GM12878 (cell line): ENCODE data around the gene COL4A1. TPM values are rescaled to one million over a fixed set of nuclear protein-coding genes. Genes with fewer than 3 reads are reported as not detected.

Experiments
- ATAC-seq: fragments of 200-7000 bp; cut with Tn5 transposase; 3 replicates; pipeline ENCODE4 v1.9.1; 2020; ENCODE audit warnings: mild to moderate bottlenecking, moderate library complexity
- BruUV-seq: library from RNA; stranded (reverse); fragments of 400-500 nt; replicated peaks from 2 replicates; lab custom pipeline; 2021; lab: Mats Ljungman, UMichigan
- CTCF ChIA-PET: fragments of 300-600 bp; sonication (Branson Sonifier 250); formaldehyde crosslinking; extraction: SDS; loops from one replicate; lab custom pipeline; 2021; ENCODE audit warnings: inconsistent platforms; lab: Yijun Ruan, JAX
- POLR2A ChIA-PET: fragments of 350-600 bp; formaldehyde crosslinking; extraction: SDS; loops from one replicate; lab custom pipeline; 2021; ENCODE audit warnings: inconsistent platforms; lab: Charles Lee
- RAD21 ChIA-PET: fragments of 300-600 bp; sonication (Branson Sonifier 250); formaldehyde crosslinking; loops from one replicate; lab custom pipeline; 2023; ENCODE audit warnings: antibody characterized with exemption; ENCODE audit not compliant: unreplicated experiment; lab: Charles Lee
- SMC1A ChIA-PET: fragments of 300-600 bp; sonication (Branson Sonifier 250); formaldehyde crosslinking; loops from one replicate; lab custom pipeline; 2023; ENCODE audit not compliant: unreplicated experiment, uncharacterized antibody; lab: Charles Lee
- DNase-seq: peaks from one replicate; pipeline ENCODE4 v3.0.0-alpha.2; 2011; ENCODE audit warnings: low read depth, low spot score
- FAIRE-seq: peaks from 3 replicates; lab custom pipeline; 2011; peaks lifted over from hg19 to GRCh38; lab: Jason Lieb, UNC
- H2AFZ ChIP-seq: 2 replicates; pipeline ENCODE4 v1.6.0; 2011; ENCODE audit warnings: low read depth, low read length, control low read depth; ENCODE audit not compliant: control insufficient read depth
- H3K27ac ChIP-seq: 2 replicates; pipeline ENCODE4 v1.5.1; 2011; ENCODE audit warnings: control low read depth; ENCODE audit not compliant: control insufficient read depth, insufficient read depth
- H3K27me3 ChIP-seq, 2 experiments: replicated peaks in 1 of 2; 2 replicates each; pipeline versions ENCODE4 v1.6.0 to v1.6.1; 2011; ENCODE audit warnings: low read length in 1 of 2; ENCODE audit not compliant: control insufficient read depth in 2 of 2, insufficient read depth in 2 of 2
- H3K36me3 ChIP-seq, 2 experiments: 2 replicates each; pipeline ENCODE4 v1.5.1; 2011; ENCODE audit warnings: low read length in 1 of 2; ENCODE audit not compliant: control insufficient read depth in 2 of 2, insufficient read depth in 2 of 2
- H3K4me1 ChIP-seq: 2 replicates; pipeline ENCODE4 v1.6.1; 2011; ENCODE audit warnings: mild to moderate bottlenecking, low read length, moderate library complexity, mixed read lengths; ENCODE audit not compliant: control insufficient read depth, insufficient read depth
- H3K4me2 ChIP-seq: 2 replicates; pipeline ENCODE4 v1.6.0; 2011; ENCODE audit warnings: control low read depth; ENCODE audit not compliant: control insufficient read depth, insufficient read depth
- H3K4me3 ChIP-seq: fragments of 200-600 bp; sonication (generic); 2 replicates; pipeline ENCODE4 v1.5.1; 2016
- H3K79me2 ChIP-seq: 2 replicates; pipeline ENCODE4 v1.6.0; 2011; ENCODE audit warnings: low read length; ENCODE audit not compliant: control insufficient read depth, insufficient read depth
- H3K9ac ChIP-seq: 2 replicates; pipeline ENCODE4 v1.8.0; 2011; ENCODE audit warnings: low read length, control low read depth, mixed read lengths; ENCODE audit not compliant: control insufficient read depth, insufficient read depth
- H3K9me3 ChIP-seq: replicated peaks from 3 replicates; pipeline ENCODE4 v1.5.1; 2011; ENCODE audit warnings: mild to moderate bottlenecking, low read length; ENCODE audit not compliant: control insufficient read depth, insufficient read depth
- H4K20me1 ChIP-seq: 2 replicates; pipeline ENCODE4 v1.6.0; 2011; ENCODE audit not compliant: control insufficient read depth, insufficient read depth
- ATF3 ChIP-seq: IDR thresholded peaks from 2 replicates; pipeline ENCODE4 v1.6.1; 2011; ENCODE audit warnings: low read depth, mild to moderate bottlenecking, low read length, moderate library complexity, borderline replicate concordance; ENCODE audit errors: extremely low read depth
- ATF7 ChIP-seq: fragments of 450-650 bp; IDR thresholded peaks from 2 replicates; pipeline ENCODE4 v1.6.1; 2016; ENCODE audit warnings: low read depth, mild to moderate bottlenecking
- KLF5 ChIP-seq: fragments of 450-650 bp; IDR thresholded peaks from 2 replicates; pipeline ENCODE4 v1.6.1; 2014; ENCODE audit warnings: mild to moderate bottlenecking; ENCODE audit not compliant: partially characterized antibody
- SIX5 ChIP-seq: IDR thresholded peaks from 2 replicates; pipeline ENCODE4 v1.6.1; 2011; ENCODE audit warnings: mild to moderate bottlenecking, low read depth, low read length, moderate library complexity; ENCODE audit not compliant: severe bottlenecking
- SUZ12 ChIP-seq: fragments of 200-600 bp; sonication (generic); IDR thresholded peaks from one replicate; pipeline ENCODE4 v1.6.1; 2018; ENCODE audit warnings: antibody characterized with exemption, mild to moderate bottlenecking; ENCODE audit not compliant: unreplicated experiment
- TAF1 ChIP-seq: IDR thresholded peaks from 2 replicates; pipeline ENCODE4 v1.6.1; 2011; ENCODE audit warnings: mild to moderate bottlenecking, low read depth, low read length, borderline replicate concordance
- ZBED1 ChIP-seq: IDR thresholded peaks from 2 replicates; pipeline ENCODE4 v1.6.1; 2016; ENCODE audit warnings: borderline replicate concordance
- WGBS: methylation state at CpG from one replicate; pipeline ENCODE4 v1.1.6; 2016; ENCODE audit warnings: low lambda C conversion rate; ENCODE audit not compliant: insufficient replicate concordance, insufficient coverage; ENCODE audit errors: missing lambda C conversion rate; 5-methylcytosine and 5-hydroxymethylcytosine counted together
- in situ Hi-C: fragments of 300-500 bp; cut with MboI; formaldehyde crosslinking; loops from 9 replicates; pipeline ENCODE4 v1.14.3; 2018; ENCODE audit warnings: mixed read lengths
- intact Hi-C: fragments of 100-400 bp; cut with micrococcal nuclease; formaldehyde crosslinking; loops from one replicate; pipeline ENCODE4 v1.14.2; 2022; ENCODE audit not compliant: unreplicated experiment
- polyA plus RNA-seq, 11 experiments: library from polyadenylated mRNA; depleted of rRNA in 4 of 11; unstranded in 6 of 11; stranded (reverse) in 5 of 11; fragments of >200 nt; fragmentation: Nextera tagmentation in 4 of 11; fragmentation: Illumina TruSeq in 1 of 11; extraction: Ambion mirVana in 4 of 11; extraction: Trizol in 1 of 11; gene quantifications; 1 replicate in 1 of 11; 2 replicates in 10 of 11; pipeline versions ENCODE4 v1.2.1 to v1.2.3, GENCODE V29; 2011 to 2016; ENCODE audit warnings: inconsistent platforms in 2 of 11, missing spikeins in 2 of 11, low read depth in 1 of 11
- total RNA-seq, 4 experiments: library from RNA; depleted of rRNA in 3 of 4; stranded (reverse); fragments of >200 nt in 3 of 4; fragmentation: Illumina TruSeq in 1 of 4; extraction: Trizol in 1 of 4; gene quantifications; 2 replicates each; pipeline versions ENCODE4 v1.2.1 to v1.2.3, GENCODE V29; 2013 to 2021

The COL4A1 gene
- total and polyA plus RNA-seq, 10 of the 15 experiments (the other 5 are each of a cell fraction or from before 2014, with no cell fraction given): 0.07 to 0.31 (median 0.13) TPM; not detected in 6

GRCh38 chr13:110308656-110309359, 1.9 kb upstream of the COL4A1 start:
- Histone ChIP-seq H3K79me2 (no peaks in the 10 kb centered on the region), H3K4me3 (no peak overlapping the region), H3K27ac (no peak overlapping the region), H3K36me3 (no peaks in the 10 kb centered on the region), H3K27me3 (peaks cover 18 to 25% of the 10 kb centered on the region in 2 experiments), H3K9ac (no peak overlapping the region), H3K4me2 (no peak overlapping the region), H4K20me1 (no peaks in the 10 kb centered on the region), H3K4me1 (no peaks in the 10 kb centered on the region), H3K9me3 (no peaks in the 10 kb centered on the region; the same call in 2 of the 3 replicates), H2AFZ (no peak overlapping the region)
- no peak for FAIRE-seq
- WGBS: 17% methylated on average over 31 of the region's 31 CpGs
- no peak for ATAC-seq
- SMC1A ChIA-PET: no interaction called here
- intact Hi-C loops (no loop called here), in situ Hi-C loops (no loop called here)
- CTCF ChIA-PET: no interaction called here
- POLR2A ChIA-PET: no interaction called here
- no peak for DNase-seq
- BruUV-seq: no TSS peak
- no peak for TF ChIP-seq TAF1
- no peak for TF ChIP-seq ATF3
- no peak for TF ChIP-seq SUZ12
- no peak for TF ChIP-seq ZBED1
- TF ChIP-seq KLF5: no peak
- no peak for TF ChIP-seq ATF7
- no peak for TF ChIP-seq SIX5
- RAD21 ChIA-PET: no interaction called here
